H9 (cell line): ENCODE data around the gene PLXNB3. TPM values are rescaled to one million over a fixed set of nuclear protein-coding genes. Genes with fewer than 3 reads are reported as not detected.
A peak's percentile ranks its signal among the peaks of the same experiment; 100 is the strongest.

Experiments
- DNase-seq: peaks from one replicate; pipeline ENCODE4 v3.0.0-alpha.2; 2017
- H2AFZ ChIP-seq: one replicate; pipeline ENCODE4 v1.6.1; 2013; ENCODE audit warnings: mild to moderate bottlenecking, low read length, control low read depth, moderate library complexity
- H2AK5ac ChIP-seq: 2 replicates; pipeline ENCODE4 v1.6.1; 2013; ENCODE audit warnings: low read length, control low read depth, mixed read lengths; ENCODE audit not compliant: insufficient read length
- H2BK120ac ChIP-seq: one replicate; pipeline ENCODE4 v1.6.1; 2013; ENCODE audit warnings: low read depth, mild to moderate bottlenecking, low read length, control low read depth, inconsistent platforms; ENCODE audit not compliant: poor library complexity, severe bottlenecking
- H2BK12ac ChIP-seq: 2 replicates; pipeline ENCODE4 v1.6.1; 2013; ENCODE audit warnings: low read length, control low read depth, mixed read lengths, low read depth; ENCODE audit not compliant: insufficient read length
- H2BK15ac ChIP-seq: 2 replicates; pipeline ENCODE4 v1.6.1; 2013; ENCODE audit warnings: low read depth, low read length, control low read depth
- H2BK20ac ChIP-seq: one replicate; pipeline ENCODE4 v1.6.1; 2013; ENCODE audit warnings: low read depth, mild to moderate bottlenecking, low read length, control low read depth, inconsistent platforms; ENCODE audit not compliant: poor library complexity, severe bottlenecking
- H2BK5ac ChIP-seq: 2 replicates; pipeline ENCODE4 v1.6.1; 2013; ENCODE audit warnings: low read length, control low read depth, mixed read lengths; ENCODE audit not compliant: insufficient read length
- H3K14ac ChIP-seq: 2 replicates; pipeline ENCODE4 v1.6.1; 2013; ENCODE audit warnings: low read length, control low read depth; ENCODE audit not compliant: insufficient read depth
- H3K18ac ChIP-seq: 2 replicates; pipeline ENCODE4 v1.6.1; 2013; ENCODE audit warnings: low read depth, mild to moderate bottlenecking, mixed read lengths, low read length, control low read depth; ENCODE audit not compliant: insufficient read length
- H3K23ac ChIP-seq: 2 replicates; pipeline ENCODE4 v1.6.1; 2013; ENCODE audit warnings: low read length, control low read depth, mixed read lengths, low read depth; ENCODE audit not compliant: insufficient read length
- H3K23me2 ChIP-seq: 2 replicates; pipeline ENCODE4 v1.6.1; 2013; ENCODE audit warnings: low read depth, mild to moderate bottlenecking, mixed read lengths, low read length, control low read depth; ENCODE audit not compliant: insufficient read length, poor library complexity, severe bottlenecking
- H3K27ac ChIP-seq: 2 replicates; pipeline ENCODE4 v1.5.1; 2013; ENCODE audit warnings: low read length, control low read depth, mixed read lengths, low read depth; ENCODE audit not compliant: insufficient read length
- H3K27me3 ChIP-seq: 2 replicates; pipeline ENCODE4 v1.6.1; 2013; ENCODE audit warnings: low read length, control low read depth, inconsistent platforms; ENCODE audit not compliant: insufficient read depth
- H3K4ac ChIP-seq: 2 replicates; pipeline ENCODE4 v1.6.1; 2013; ENCODE audit warnings: low read depth, mild to moderate bottlenecking, control low read depth, inconsistent platforms, low read length, moderate library complexity
- H3K4me1 ChIP-seq: 2 replicates; pipeline ENCODE4 v1.6.1; 2013; ENCODE audit warnings: low read length, control low read depth, inconsistent platforms; ENCODE audit not compliant: insufficient read depth
- H3K4me2 ChIP-seq: 2 replicates; pipeline ENCODE4 v1.6.1; 2013; ENCODE audit warnings: low read length, control low read depth, mixed read lengths; ENCODE audit not compliant: insufficient read length, insufficient read depth
- H3K56ac ChIP-seq: 2 replicates; pipeline ENCODE4 v1.6.1; 2013; ENCODE audit warnings: low read depth, mild to moderate bottlenecking, mixed read lengths, low read length, control low read depth; ENCODE audit not compliant: insufficient read length
- H3K79me1 ChIP-seq: 2 replicates; pipeline ENCODE4 v1.6.1; 2013; ENCODE audit warnings: low read depth, mild to moderate bottlenecking, moderate library complexity, low read length, control low read depth, inconsistent platforms; ENCODE audit not compliant: insufficient read depth, poor library complexity, severe bottlenecking
- H3K79me2 ChIP-seq: 2 replicates; pipeline ENCODE4 v1.6.1; 2013; ENCODE audit warnings: low read length, control low read depth, inconsistent platforms; ENCODE audit not compliant: insufficient read depth
- H3K9ac ChIP-seq: 2 replicates; pipeline ENCODE4 v1.6.1; 2013; ENCODE audit warnings: low read length, control low read depth, mixed read lengths; ENCODE audit not compliant: insufficient read length; ENCODE audit errors: extremely low read depth
- H3K9me3 ChIP-seq: one replicate; pipeline ENCODE4 v1.6.1; 2013; ENCODE audit warnings: low read depth, low read length, inconsistent platforms; ENCODE audit not compliant: control insufficient read depth
- H3T11ph ChIP-seq: one replicate; pipeline ENCODE4 v1.6.1; 2013; ENCODE audit warnings: mild to moderate bottlenecking, low read length, control low read depth, inconsistent platforms
- H4K20me1 ChIP-seq: one replicate; pipeline ENCODE4 v1.6.1; 2013; ENCODE audit not compliant: control insufficient read depth, insufficient read length, insufficient read depth
- H4K5ac ChIP-seq: 2 replicates; pipeline ENCODE4 v1.6.1; 2013; ENCODE audit warnings: low read depth, mild to moderate bottlenecking, mixed read lengths, low read length, control low read depth; ENCODE audit not compliant: insufficient read length
- H4K8ac ChIP-seq: replicated peaks from 2 replicates; pipeline ENCODE4 v1.6.1; 2013; ENCODE audit warnings: low read length, control low read depth, mixed read lengths, low read depth; ENCODE audit not compliant: insufficient read length
- H4K91ac ChIP-seq: 2 replicates; pipeline ENCODE4 v1.6.1; 2013; ENCODE audit warnings: low read depth, mild to moderate bottlenecking, moderate library complexity, mixed read lengths, low read length, control low read depth; ENCODE audit not compliant: insufficient read length
- H3K27ac Mint-ChIP-seq, 3 experiments: 2 replicates in 2 of 3; 3 replicates in 1 of 3; pipeline ENCODE4 v1.8.0; 2020 to 2021; ENCODE audit warnings: mixed read lengths in 3 of 3, mild to moderate bottlenecking in 1 of 3, moderate library complexity in 1 of 3
- H3K27me3 Mint-ChIP-seq: 2 replicates; pipeline ENCODE4 v1.8.0; 2021; ENCODE audit warnings: low read depth, mild to moderate bottlenecking, moderate library complexity, mixed read lengths
- H3K36me3 Mint-ChIP-seq, 3 experiments: 2 replicates in 2 of 3; 3 replicates in 1 of 3; pipeline ENCODE4 v1.8.0; 2020 to 2021; ENCODE audit warnings: low read depth in 3 of 3, mixed read lengths in 3 of 3; ENCODE audit not compliant: insufficient read depth in 1 of 3
- H3K4me1 Mint-ChIP-seq, 2 experiments: 2 replicates each; pipeline ENCODE4 v1.8.0; 2020; ENCODE audit warnings: mixed read lengths in 2 of 2
- H3K4me3 Mint-ChIP-seq, 2 experiments: 2 replicates in 1 of 2; 3 replicates in 1 of 2; pipeline ENCODE4 v1.8.0; 2020 to 2021; ENCODE audit warnings: mild to moderate bottlenecking in 2 of 2, mixed read lengths in 2 of 2, moderate library complexity in 1 of 2
- H3K9me3 Mint-ChIP-seq, 2 experiments: 2 replicates in 1 of 2; 3 replicates in 1 of 2; pipeline ENCODE4 v1.8.0; 2020; ENCODE audit warnings: mild to moderate bottlenecking in 2 of 2, mixed read lengths in 2 of 2, moderate library complexity in 1 of 2
- WGBS: extraction: QIAGEN DNeasy Blood & Tissue Kit; methylation state at CpG from one replicate; pipeline ENCODE4 v1.1.7; 2013; ENCODE audit warnings: missing lambda C conversion rate, low lambda C conversion rate, mixed read lengths; ENCODE audit not compliant: insufficient read length; ENCODE audit errors: extremely low coverage; 5-methylcytosine and 5-hydroxymethylcytosine counted together
- total RNA-seq: library from RNA; stranded (reverse); gene quantifications from 2 replicates; pipeline ENCODE4 v1.2.1, GENCODE V29; 2021
- TF ChIP-seq, protein P1 (sequence below): fragments of 200-600 bp; sonication (generic); conservative IDR thresholded peaks from 3 replicates; pipeline ENCODE4 v1.8.0; 2021; ENCODE audit warnings: antibody characterized with exemption, mild to moderate bottlenecking

PLXNB3 gene
- total RNA-seq, 1 experiment from 2014 or later = 1.9 TPM

GRCh38 chrX:153814591-153815315 lies 50.7 kb downstream of the PLXNB3 start:
- WGBS = no CpG with 5 or more reads among the region's 19 CpGs
- no peak overlapping the region for H4K91ac ChIP-seq
- TF ChIP-seq, protein P1, sequence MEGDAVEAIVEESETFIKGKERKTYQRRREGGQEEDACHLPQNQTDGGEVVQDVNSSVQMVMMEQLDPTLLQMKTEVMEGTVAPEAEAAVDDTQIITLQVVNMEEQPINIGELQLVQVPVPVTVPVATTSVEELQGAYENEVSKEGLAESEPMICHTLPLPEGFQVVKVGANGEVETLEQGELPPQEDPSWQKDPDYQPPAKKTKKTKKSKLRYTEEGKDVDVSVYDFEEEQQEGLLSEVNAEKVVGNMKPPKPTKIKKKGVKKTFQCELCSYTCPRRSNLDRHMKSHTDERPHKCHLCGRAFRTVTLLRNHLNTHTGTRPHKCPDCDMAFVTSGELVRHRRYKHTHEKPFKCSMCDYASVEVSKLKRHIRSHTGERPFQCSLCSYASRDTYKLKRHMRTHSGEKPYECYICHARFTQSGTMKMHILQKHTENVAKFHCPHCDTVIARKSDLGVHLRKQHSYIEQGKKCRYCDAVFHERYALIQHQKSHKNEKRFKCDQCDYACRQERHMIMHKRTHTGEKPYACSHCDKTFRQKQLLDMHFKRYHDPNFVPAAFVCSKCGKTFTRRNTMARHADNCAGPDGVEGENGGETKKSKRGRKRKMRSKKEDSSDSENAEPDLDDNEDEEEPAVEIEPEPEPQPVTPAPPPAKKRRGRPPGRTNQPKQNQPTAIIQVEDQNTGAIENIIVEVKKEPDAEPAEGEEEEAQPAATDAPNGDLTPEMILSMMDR = no peak

More at GRCh38 chrX:153814591-153815315, 50.7 kb downstream of the PLXNB3 start:
- no peaks in the 10 kb centered on the region; the same call in 1 of the 2 replicates for H3K4me1 ChIP-seq
- no peaks in the 10 kb centered on the region for H3K27me3 ChIP-seq
- H3K27ac ChIP-seq = no peak overlapping the region
- peaks cover 35 to 36% of the 10 kb centered on the region in 2 experiments for H3K4me1 Mint-ChIP-seq
- no peak overlapping the region for H3K4me2 ChIP-seq
- H3K56ac ChIP-seq = no peak overlapping the region
- no peak overlapping the region for H2BK120ac ChIP-seq
- no peak overlapping the region for H2BK15ac ChIP-seq
- no peak overlapping the region for H3K9ac ChIP-seq
- H2AK5ac ChIP-seq = no peak overlapping the region
- no peak overlapping the region for H4K5ac ChIP-seq
- no peak overlapping the region for H4K8ac ChIP-seq
- peak overlapping the region in 1 of 3 experiments; percentile 79; a peak in 3 of 7 replicates for H3K27ac Mint-ChIP-seq
- H2BK20ac ChIP-seq = no peak overlapping the region
- H3T11ph ChIP-seq = no peak overlapping the region
- H3K27me3 Mint-ChIP-seq = no peaks in the 10 kb centered on the region; the same call in 1 of the 2 replicates
- no peaks in the 10 kb centered on the region for H3K79me1 ChIP-seq
- H3K18ac ChIP-seq = no peak overlapping the region
- H2AFZ ChIP-seq = no peak overlapping the region
- H3K14ac ChIP-seq = no peak overlapping the region
- H3K79me2 ChIP-seq = peaks cover 50% of the 10 kb centered on the region
- peak overlapping the region in 1 of 2 experiments; percentile 14; a peak in 1 of 5 replicates for H3K4me3 Mint-ChIP-seq
- H2BK5ac ChIP-seq = no peak overlapping the region
- peaks cover 65 to 69% of the 10 kb centered on the region in 2 experiments for H3K9me3 Mint-ChIP-seq
- H3K23ac ChIP-seq = no peak overlapping the region
- no peaks in the 10 kb centered on the region for H4K20me1 ChIP-seq
- no peak overlapping the region for H2BK12ac ChIP-seq
- H3K4ac ChIP-seq = no peak overlapping the region
- no peak for DNase-seq
- H3K36me3 Mint-ChIP-seq = peaks cover 0 to 30% (median 20%) of the 10 kb centered on the region in 3 experiments; a peak in 6 of 7 replicates
- H3K23me2 ChIP-seq = no peaks in the 10 kb centered on the region
- H3K9me3 ChIP-seq = peaks cover 12% of the 10 kb centered on the region
